ENCODE results near the gene ATE1. TPM values are rescaled to one million over a fixed set of nuclear protein-coding genes. Genes with fewer than 3 reads are reported as not detected.
"Not testable (repeated sequence)": the region's sequence is repeated elsewhere in the genome, so short reads cannot be mapped to it uniquely, and the experiment has no call there.

Gene ATE1
- total and polyA plus RNA-seq, 4 donors: 18.3 to 60.7 (median 35.5) TPM

GRCh38 chr10:121935702-121936101, 7.9 kb upstream of the ATE1 start:
- Histone ChIP-seq H3K4me3 (ENCODE audit: low read depth, low read length) (no peak overlapping the region), H3K27me3 (ENCODE audit: control insufficient read depth, insufficient read depth, low read length) (no peaks in the 10 kb centered on the region), H3K36me3 (ENCODE audit: control insufficient read depth, insufficient read depth, low read length) (no peaks in the 10 kb centered on the region), H3K4me1 (ENCODE audit: control insufficient read depth, insufficient read depth, low read length) (no peaks in the 10 kb centered on the region), H3K9me3 (ENCODE audit: control insufficient read depth, insufficient read depth, low read length) (no peaks in the 10 kb centered on the region), H3K27ac (ENCODE audit: low read depth, low read length) (no peak overlapping the region)
- 81% methylated on average over 7 of the region's 7 CpGs for WGBS (ENCODE audit: insufficient coverage)
- no peak for DNase-seq (ENCODE audit: low read depth in 4 of 6, low spot score in 6 of 6)

- not testable (repeated sequence) for H3K4me3 ChIP-seq (ENCODE audit: low read depth, low read length); H3K27ac ChIP-seq (ENCODE audit: low read depth, low read length); H3K27me3 ChIP-seq (ENCODE audit: control insufficient read depth, insufficient read depth, low read length); H3K36me3 ChIP-seq (ENCODE audit: control insufficient read depth, insufficient read depth, low read length); H3K9me3 ChIP-seq (ENCODE audit: control insufficient read depth, insufficient read depth, low read length)
- WGBS (ENCODE audit: insufficient coverage): 68% methylated on average over 10 of the region's 11 CpGs
- peak in 1 of 6 donors; percentile 6 for DNase-seq (ENCODE audit: low read depth in 4 of 6, low spot score in 6 of 6)
- peaks cover 17% of the 10 kb centered on the region for H3K4me1 ChIP-seq (ENCODE audit: control insufficient read depth, insufficient read depth, low read length)
Observed at GRCh38 chr10:121930268-121931085, 2.6 kb upstream of the ATE1 start.

- not testable (repeated sequence) for H3K27me3 ChIP-seq (ENCODE audit: control insufficient read depth, insufficient read depth, low read length); H3K27ac ChIP-seq (ENCODE audit: low read depth, low read length); H3K9me3 ChIP-seq (ENCODE audit: control insufficient read depth, insufficient read depth, low read length); H3K36me3 ChIP-seq (ENCODE audit: control insufficient read depth, insufficient read depth, low read length); DNase-seq (ENCODE audit: low read depth in 4 of 6, low spot score in 6 of 6); H3K4me3 ChIP-seq (ENCODE audit: low read depth, low read length)
- peaks cover 17% of the 10 kb centered on the region for H3K4me1 ChIP-seq (ENCODE audit: control insufficient read depth, insufficient read depth, low read length)
- 83% methylated on average over 1 of the region's 14 CpGs for WGBS (ENCODE audit: insufficient coverage)
Observed at GRCh38 chr10:121929585-121930267, 1.9 kb upstream of the ATE1 start.

GRCh38 chr10:121928528-121928884, 675 bp upstream of the ATE1 start:
- Histone ChIP-seq H3K27ac (ENCODE audit: low read depth, low read length) (peak overlapping the region; percentile 97), H3K4me1 (ENCODE audit: control insufficient read depth, insufficient read depth, low read length) (peaks cover 17% of the 10 kb centered on the region), H3K27me3 (ENCODE audit: control insufficient read depth, insufficient read depth, low read length) (no peaks in the 10 kb centered on the region), H3K9me3 (ENCODE audit: control insufficient read depth, insufficient read depth, low read length) (no peaks in the 10 kb centered on the region), H3K4me3 (ENCODE audit: low read depth, low read length) (peak overlapping the region; percentile 78), H3K36me3 (ENCODE audit: control insufficient read depth, insufficient read depth, low read length) (no peaks in the 10 kb centered on the region)
- WGBS (ENCODE audit: insufficient coverage): 2% methylated on average over 15 of the region's 20 CpGs
- DNase-seq (ENCODE audit: low read depth in 4 of 6, low spot score in 6 of 6): no peak

- WGBS (ENCODE audit: insufficient coverage): 0% methylated on average over 48 of the region's 48 CpGs
- Histone ChIP-seq H3K27me3 (ENCODE audit: control insufficient read depth, insufficient read depth, low read length) (no peaks in the 10 kb centered on the region), H3K4me3 (ENCODE audit: low read depth, low read length) (peak overlapping the region; percentile 86), H3K9me3 (ENCODE audit: control insufficient read depth, insufficient read depth, low read length) (no peaks in the 10 kb centered on the region), H3K27ac (ENCODE audit: low read depth, low read length) (peak overlapping the region; percentile 93), H3K4me1 (ENCODE audit: control insufficient read depth, insufficient read depth, low read length) (peaks cover 20% of the 10 kb centered on the region), H3K36me3 (ENCODE audit: control insufficient read depth, insufficient read depth, low read length) (peaks cover 3% of the 10 kb centered on the region)
- DNase-seq (ENCODE audit: low read depth in 4 of 6, low spot score in 6 of 6): peak in 2 of 6 donors; percentile 41 to 45
Observed at GRCh38 chr10:121927318-121927840, 452 bp downstream of the ATE1 start.

- WGBS (ENCODE audit: insufficient coverage): 1% methylated on average over 13 of the region's 20 CpGs
- no peaks in the 10 kb centered on the region for H3K27me3 ChIP-seq (ENCODE audit: control insufficient read depth, insufficient read depth, low read length)
- no peaks in the 10 kb centered on the region for H3K9me3 ChIP-seq (ENCODE audit: control insufficient read depth, insufficient read depth, low read length)
- H3K4me1 ChIP-seq (ENCODE audit: control insufficient read depth, insufficient read depth, low read length): peaks cover 20% of the 10 kb centered on the region
- peak overlapping the region; percentile 93 for H3K27ac ChIP-seq (ENCODE audit: low read depth, low read length)
- DNase-seq (ENCODE audit: low read depth in 4 of 6, low spot score in 6 of 6): peak in 5 of 6 donors; percentile 13 to 73 (median 38)
- peaks cover 3% of the 10 kb centered on the region for H3K36me3 ChIP-seq (ENCODE audit: control insufficient read depth, insufficient read depth, low read length)
- H3K4me3 ChIP-seq (ENCODE audit: low read depth, low read length): peak overlapping the region; percentile 86
Observed at GRCh38 chr10:121926671-121927317, 1.0 kb downstream of the ATE1 start.

- Histone ChIP-seq H3K9me3 (ENCODE audit: control insufficient read depth, insufficient read depth, low read length) (no peaks in the 10 kb centered on the region), H3K27ac (ENCODE audit: low read depth, low read length) (peak overlapping the region; percentile 93), H3K27me3 (ENCODE audit: control insufficient read depth, insufficient read depth, low read length) (no peaks in the 10 kb centered on the region), H3K4me1 (ENCODE audit: control insufficient read depth, insufficient read depth, low read length) (peaks cover 22% of the 10 kb centered on the region), H3K36me3 (ENCODE audit: control insufficient read depth, insufficient read depth, low read length) (peaks cover 4% of the 10 kb centered on the region), H3K4me3 (ENCODE audit: low read depth, low read length) (peak overlapping the region; percentile 86)
- WGBS (ENCODE audit: insufficient coverage): no CpG with 5 or more reads among the region's 4 CpGs
- DNase-seq (ENCODE audit: low read depth in 4 of 6, low spot score in 6 of 6): no peak
Observed at GRCh38 chr10:121926157-121926556, 1.7 kb downstream of the ATE1 start.

GRCh38 chr10:121921238-121921931, 6.4 kb downstream of the ATE1 start:
- no peaks in the 10 kb centered on the region for H3K9me3 ChIP-seq (ENCODE audit: control insufficient read depth, insufficient read depth, low read length)
- no peaks in the 10 kb centered on the region for H3K27me3 ChIP-seq (ENCODE audit: control insufficient read depth, insufficient read depth, low read length)
- H3K4me3 ChIP-seq (ENCODE audit: low read depth, low read length): no peak overlapping the region
- H3K4me1 ChIP-seq (ENCODE audit: control insufficient read depth, insufficient read depth, low read length): peaks cover 18% of the 10 kb centered on the region
- 12% methylated on average over 5 of the region's 10 CpGs for WGBS (ENCODE audit: insufficient coverage)
- H3K36me3 ChIP-seq (ENCODE audit: control insufficient read depth, insufficient read depth, low read length): peaks cover 14% of the 10 kb centered on the region
- peak in 2 of 6 donors; percentile 51 to 73 for DNase-seq (ENCODE audit: low read depth in 4 of 6, low spot score in 6 of 6)
- peak overlapping the region; percentile 64 for H3K27ac ChIP-seq (ENCODE audit: low read depth, low read length)

- Histone ChIP-seq H3K4me3 (ENCODE audit: low read depth, low read length) (no peak overlapping the region), H3K4me1 (ENCODE audit: control insufficient read depth, insufficient read depth, low read length) (peaks cover 11% of the 10 kb centered on the region), H3K36me3 (ENCODE audit: control insufficient read depth, insufficient read depth, low read length) (peaks cover 14% of the 10 kb centered on the region), H3K27me3 (ENCODE audit: control insufficient read depth, insufficient read depth, low read length) (no peaks in the 10 kb centered on the region), H3K9me3 (ENCODE audit: control insufficient read depth, insufficient read depth, low read length) (no peaks in the 10 kb centered on the region), H3K27ac (ENCODE audit: low read depth, low read length) (no peak overlapping the region)
- WGBS (ENCODE audit: insufficient coverage): 100% methylated on average over 8 of the region's 10 CpGs
- DNase-seq (ENCODE audit: low read depth in 4 of 6, low spot score in 6 of 6): no peak
Observed at GRCh38 chr10:121919666-121920065, 8.2 kb downstream of the ATE1 start.

All from spinal cord (tissue), 10 donors.